ENCODE data around the gene TBC1D22B. TPM values are rescaled to one million over a fixed set of nuclear protein-coding genes. Genes with fewer than 3 reads are reported as not detected.

The TBC1D22B gene
- total and polyA plus RNA-seq, 2 of the 13 experiments (the other 11 are each of a cell fraction or from before 2014, with no cell fraction given), result 9.7 to 12.9 TPM

DNA sequence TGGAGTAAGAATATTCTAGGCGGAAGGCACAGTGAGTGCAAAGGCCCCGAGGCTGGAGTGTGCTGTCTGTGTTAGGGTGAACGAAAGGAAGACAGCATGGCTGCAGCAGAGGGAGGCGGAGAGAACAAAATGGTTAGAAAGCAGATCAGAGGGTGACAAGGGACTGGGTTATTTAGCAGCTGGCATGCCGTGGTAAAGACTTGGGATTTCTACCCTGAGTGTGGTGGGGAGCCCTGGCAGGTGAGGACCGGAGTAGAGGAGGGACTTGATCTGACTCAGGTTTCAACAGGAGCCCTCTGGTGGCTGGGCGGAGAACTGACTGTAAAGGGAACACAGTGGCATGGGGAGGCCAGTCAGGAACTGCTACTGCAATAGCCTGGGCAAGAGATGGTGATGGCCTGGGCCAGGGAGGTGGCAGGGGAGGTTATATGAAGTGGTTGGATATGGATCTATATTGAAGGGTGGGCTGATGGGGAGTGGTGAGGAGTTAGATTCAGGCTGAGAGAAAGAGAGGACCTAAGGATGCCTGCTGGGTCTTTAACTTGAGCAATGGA is 49.6 kb upstream of the TBC1D22B start (continued):
- TF ChIP-seq KLF11 (CRISPR knock-in tag; IDR thresholded peaks at IDR 0.05) (no peak), ZNF879 (CRISPR knock-in tag; IDR thresholded peaks at IDR 0.05) (no peak), SMARCE1 (IDR thresholded peaks at IDR 0.05; ENCODE audit: borderline replicate concordance) (no peak), PCBP1 (IDR thresholded peaks at IDR 0.05; ENCODE audit: borderline replicate concordance, low read depth, low read length) (no peak), FOXP1 (IDR thresholded peaks at IDR 0.05) (no peak), FOXP1 (CRISPR knock-in tag; IDR thresholded peaks at IDR 0.05) (no peak), HDAC1 (CRISPR knock-in tag; IDR thresholded peaks at IDR 0.05) (no peak), KLF12 (CRISPR knock-in tag; IDR thresholded peaks at IDR 0.05; ENCODE audit: borderline replicate concordance) (no peak), ZNF263 (CRISPR knock-in tag; IDR thresholded peaks at IDR 0.05) (peak; percentile 88), HDAC2 (CRISPR knock-in tag; IDR thresholded peaks at IDR 0.05) (peak; percentile 31; the same call in 1 of the 2 replicates), ZNF775 (CRISPR knock-in tag; IDR thresholded peaks at IDR 0.05; ENCODE audit: borderline replicate concordance) (no peak), MEF2D (CRISPR knock-in tag; IDR thresholded peaks at IDR 0.05) (no peak), GATA4 (IDR thresholded peaks at IDR 0.05; ENCODE audit: borderline replicate concordance, low read depth) (no peak), NCOR1 (IDR thresholded peaks at IDR 0.05; ENCODE audit: borderline replicate concordance, low read length) (no peak), TAF15 (IDR thresholded peaks at IDR 0.05; ENCODE audit: low read depth, low read length, poor library complexity, severe bottlenecking) (no peak), DNMT1 (CRISPR knock-in tag; IDR thresholded peaks at IDR 0.05) (0 out of 2 replicates have a peak, but pooled peaks have one; percentile 83), HCFC1 (IDR thresholded peaks at IDR 0.05; ENCODE audit: low read depth, low read length) (no peak), ZNF337 (CRISPR knock-in tag; IDR thresholded peaks at IDR 0.05; ENCODE audit: borderline replicate concordance, low read depth) (no peak), ZNF530 (CRISPR knock-in tag; IDR thresholded peaks at IDR 0.05; ENCODE audit: low read depth) (no peak), ATAD3A (CRISPR knock-in tag; IDR thresholded peaks at IDR 0.05) (no peak; the same call in 1 of the 2 replicates)
- TF ChIP-seq, protein P1, sequence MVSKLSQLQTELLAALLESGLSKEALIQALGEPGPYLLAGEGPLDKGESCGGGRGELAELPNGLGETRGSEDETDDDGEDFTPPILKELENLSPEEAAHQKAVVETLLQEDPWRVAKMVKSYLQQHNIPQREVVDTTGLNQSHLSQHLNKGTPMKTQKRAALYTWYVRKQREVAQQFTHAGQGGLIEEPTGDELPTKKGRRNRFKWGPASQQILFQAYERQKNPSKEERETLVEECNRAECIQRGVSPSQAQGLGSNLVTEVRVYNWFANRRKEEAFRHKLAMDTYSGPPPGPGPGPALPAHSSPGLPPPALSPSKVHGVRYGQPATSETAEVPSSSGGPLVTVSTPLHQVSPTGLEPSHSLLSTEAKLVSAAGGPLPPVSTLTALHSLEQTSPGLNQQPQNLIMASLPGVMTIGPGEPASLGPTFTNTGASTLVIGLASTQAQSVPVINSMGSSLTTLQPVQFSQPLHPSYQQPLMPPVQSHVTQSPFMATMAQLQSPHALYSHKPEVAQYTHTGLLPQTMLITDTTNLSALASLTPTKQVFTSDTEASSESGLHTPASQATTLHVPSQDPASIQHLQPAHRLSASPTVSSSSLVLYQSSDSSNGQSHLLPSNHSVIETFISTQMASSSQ (IDR thresholded peaks at IDR 0.05; ENCODE audit: low read depth), result no peak
- TF ChIP-seq, protein P1 (CRISPR knock-in tag; IDR thresholded peaks at IDR 0.05; ENCODE audit: borderline replicate concordance), result no peak
- TF ChIP-seq, protein P2, sequence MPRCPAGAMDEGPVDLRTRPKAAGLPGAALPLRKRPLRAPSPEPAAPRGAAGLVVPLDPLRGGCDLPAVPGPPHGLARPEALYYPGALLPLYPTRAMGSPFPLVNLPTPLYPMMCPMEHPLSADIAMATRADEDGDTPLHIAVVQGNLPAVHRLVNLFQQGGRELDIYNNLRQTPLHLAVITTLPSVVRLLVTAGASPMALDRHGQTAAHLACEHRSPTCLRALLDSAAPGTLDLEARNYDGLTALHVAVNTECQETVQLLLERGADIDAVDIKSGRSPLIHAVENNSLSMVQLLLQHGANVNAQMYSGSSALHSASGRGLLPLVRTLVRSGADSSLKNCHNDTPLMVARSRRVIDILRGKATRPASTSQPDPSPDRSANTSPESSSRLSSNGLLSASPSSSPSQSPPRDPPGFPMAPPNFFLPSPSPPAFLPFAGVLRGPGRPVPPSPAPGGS (CRISPR knock-in tag; IDR thresholded peaks at IDR 0.05), result no peak
- TF ChIP-seq, protein P3, sequence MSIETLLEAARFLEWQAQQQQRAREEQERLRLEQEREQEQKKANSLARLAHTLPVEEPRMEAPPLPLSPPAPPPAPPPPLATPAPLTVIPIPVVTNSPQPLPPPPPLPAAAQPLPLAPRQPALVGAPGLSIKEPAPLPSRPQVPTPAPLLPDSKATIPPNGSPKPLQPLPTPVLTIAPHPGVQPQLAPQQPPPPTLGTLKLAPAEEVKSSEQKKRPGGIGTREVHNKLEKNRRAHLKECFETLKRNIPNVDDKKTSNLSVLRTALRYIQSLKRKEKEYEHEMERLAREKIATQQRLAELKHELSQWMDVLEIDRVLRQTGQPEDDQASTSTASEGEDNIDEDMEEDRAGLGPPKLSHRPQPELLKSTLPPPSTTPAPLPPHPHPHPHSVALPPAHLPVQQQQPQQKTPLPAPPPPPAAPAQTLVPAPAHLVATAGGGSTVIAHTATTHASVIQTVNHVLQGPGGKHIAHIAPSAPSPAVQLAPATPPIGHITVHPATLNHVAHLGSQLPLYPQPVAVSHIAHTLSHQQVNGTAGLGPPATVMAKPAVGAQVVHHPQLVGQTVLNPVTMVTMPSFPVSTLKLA (IDR thresholded peaks at IDR 0.05), result no peak
- TF ChIP-seq, protein P4, sequence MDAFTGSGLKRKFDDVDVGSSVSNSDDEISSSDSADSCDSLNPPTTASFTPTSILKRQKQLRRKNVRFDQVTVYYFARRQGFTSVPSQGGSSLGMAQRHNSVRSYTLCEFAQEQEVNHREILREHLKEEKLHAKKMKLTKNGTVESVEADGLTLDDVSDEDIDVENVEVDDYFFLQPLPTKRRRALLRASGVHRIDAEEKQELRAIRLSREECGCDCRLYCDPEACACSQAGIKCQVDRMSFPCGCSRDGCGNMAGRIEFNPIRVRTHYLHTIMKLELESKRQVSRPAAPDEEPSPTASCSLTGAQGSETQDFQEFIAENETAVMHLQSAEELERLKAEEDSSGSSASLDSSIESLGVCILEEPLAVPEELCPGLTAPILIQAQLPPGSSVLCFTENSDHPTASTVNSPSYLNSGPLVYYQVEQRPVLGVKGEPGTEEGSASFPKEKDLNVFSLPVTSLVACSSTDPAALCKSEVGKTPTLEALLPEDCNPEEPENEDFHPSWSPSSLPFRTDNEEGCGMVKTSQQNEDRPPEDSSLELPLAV (CRISPR knock-in tag; conservative IDR thresholded peaks at IDR 0.05; ENCODE audit: low read depth), result no peak

All from HepG2 (cell line).